ENCODE measurements around the gene STK10. TPM values are rescaled to one million over a fixed set of nuclear protein-coding genes. Genes with fewer than 3 reads are reported as not detected.
"Not testable (repeated sequence)": the region's sequence is repeated elsewhere in the genome, so short reads cannot be mapped to it uniquely, and the experiment has no call there.

STK10 gene
- total RNA-seq, 2 donors from 2014 or later = 14.3 to 17.9 TPM

- no peaks in the 10 kb centered on the region for H3K27me3 ChIP-seq (ENCODE audit: control insufficient read depth, insufficient read depth, low read length, poor library complexity, severe bottlenecking)
- Mint-ChIP-seq H3K27ac (peak overlapping the region; percentile 1), H3K9me3 (no peaks in the 10 kb centered on the region), H3K4me1 (peaks cover 1% of the 10 kb centered on the region), H3K36me3 (ENCODE audit: low read depth) (peaks cover 7% of the 10 kb centered on the region), H3K27me3 (ENCODE audit: insufficient read depth) (no peaks in the 10 kb centered on the region), H3K4me3 (no peak overlapping the region)
- H3K9ac ChIP-seq (ENCODE audit: extremely low read depth, low read length, poor library complexity, severe bottlenecking) = no peak overlapping the region
- H3K36me3 ChIP-seq (ENCODE audit: control insufficient read depth, insufficient read depth, low read length) = no peaks in the 10 kb centered on the region
- TF ChIP-seq, protein P1, sequence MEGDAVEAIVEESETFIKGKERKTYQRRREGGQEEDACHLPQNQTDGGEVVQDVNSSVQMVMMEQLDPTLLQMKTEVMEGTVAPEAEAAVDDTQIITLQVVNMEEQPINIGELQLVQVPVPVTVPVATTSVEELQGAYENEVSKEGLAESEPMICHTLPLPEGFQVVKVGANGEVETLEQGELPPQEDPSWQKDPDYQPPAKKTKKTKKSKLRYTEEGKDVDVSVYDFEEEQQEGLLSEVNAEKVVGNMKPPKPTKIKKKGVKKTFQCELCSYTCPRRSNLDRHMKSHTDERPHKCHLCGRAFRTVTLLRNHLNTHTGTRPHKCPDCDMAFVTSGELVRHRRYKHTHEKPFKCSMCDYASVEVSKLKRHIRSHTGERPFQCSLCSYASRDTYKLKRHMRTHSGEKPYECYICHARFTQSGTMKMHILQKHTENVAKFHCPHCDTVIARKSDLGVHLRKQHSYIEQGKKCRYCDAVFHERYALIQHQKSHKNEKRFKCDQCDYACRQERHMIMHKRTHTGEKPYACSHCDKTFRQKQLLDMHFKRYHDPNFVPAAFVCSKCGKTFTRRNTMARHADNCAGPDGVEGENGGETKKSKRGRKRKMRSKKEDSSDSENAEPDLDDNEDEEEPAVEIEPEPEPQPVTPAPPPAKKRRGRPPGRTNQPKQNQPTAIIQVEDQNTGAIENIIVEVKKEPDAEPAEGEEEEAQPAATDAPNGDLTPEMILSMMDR (conservative IDR thresholded peaks at IDR 0.05) = no peak
- no peak overlapping the region for H3K4me3 ChIP-seq (ENCODE audit: low read length)
- H3K4me1 ChIP-seq (ENCODE audit: control insufficient read depth, insufficient read depth, low read length) = no peaks in the 10 kb centered on the region
- 82% methylated on average over 10 of the region's 10 CpGs for WGBS, 2 experiments (ENCODE audit: insufficient coverage in 1 of 2, insufficient read length in 1 of 2)
- H3K27ac ChIP-seq (ENCODE audit: low read depth, low read length) = no peak overlapping the region
- no peaks in the 10 kb centered on the region for H3K9me3 ChIP-seq (ENCODE audit: control insufficient read depth, low read length)
- no peak for DNase-seq
Observed at GRCh38 chr5:172151661-172152210, 36.3 kb downstream of the STK10 start.

DNA sequence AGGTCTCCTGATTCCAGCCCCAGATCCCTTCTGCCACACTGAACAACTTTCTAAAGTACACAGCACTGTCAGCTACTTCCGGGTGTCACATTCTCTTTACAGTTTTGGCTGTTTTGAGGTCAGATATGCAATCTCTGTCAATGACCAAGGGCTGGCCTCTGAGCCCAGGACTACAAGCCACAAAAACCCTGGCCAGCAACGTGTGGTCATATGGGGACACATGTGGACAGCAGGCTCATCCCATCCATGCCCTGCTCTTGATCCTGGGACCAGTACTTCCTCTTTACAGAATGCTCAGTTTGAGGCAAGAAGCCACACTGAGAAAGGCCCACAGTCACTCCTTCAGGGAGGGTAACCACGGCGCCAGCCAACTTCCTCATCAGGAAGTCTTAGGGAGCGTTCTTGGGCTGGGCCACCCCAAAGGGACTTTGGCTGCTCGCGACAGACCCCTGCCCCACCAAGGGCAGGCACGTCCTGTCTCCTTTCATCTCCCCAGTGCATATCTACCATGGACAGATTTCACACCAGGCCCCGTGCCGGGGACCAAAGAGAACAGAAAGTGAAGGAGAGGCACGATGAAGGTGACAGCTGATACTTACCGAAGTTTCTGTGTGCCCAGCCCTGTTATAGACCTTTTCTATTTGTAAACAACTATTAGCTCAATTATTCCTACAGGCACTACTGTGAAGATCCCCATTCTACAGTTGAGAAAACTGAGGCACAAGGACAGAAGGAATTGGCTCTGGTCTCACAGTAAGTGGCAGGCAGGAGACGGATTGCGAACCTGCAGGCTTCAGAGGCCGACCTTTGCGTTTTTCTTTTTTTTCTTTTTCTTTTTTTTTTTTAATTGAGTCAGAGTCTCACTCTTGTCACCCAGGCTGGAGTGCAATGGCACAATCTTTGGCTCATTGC lies 37.3 kb downstream of the STK10 start:
- Histone ChIP-seq H3K4me3 (ENCODE audit: low read length) (no peak overlapping the region), H3K36me3 (ENCODE audit: control insufficient read depth, insufficient read depth, low read length) (no peaks in the 10 kb centered on the region), H3K27me3 (ENCODE audit: control insufficient read depth, insufficient read depth, low read length, poor library complexity, severe bottlenecking) (no peaks in the 10 kb centered on the region), H3K9ac (ENCODE audit: extremely low read depth, low read length, poor library complexity, severe bottlenecking) (no peak overlapping the region), H3K9me3 (ENCODE audit: control insufficient read depth, low read length) (no peaks in the 10 kb centered on the region), H3K4me1 (ENCODE audit: control insufficient read depth, insufficient read depth, low read length) (no peaks in the 10 kb centered on the region), H3K27ac (ENCODE audit: low read depth, low read length) (no peak overlapping the region)
- peak overlapping the region; percentile 42 for H3K27ac Mint-ChIP-seq
- no peaks in the 10 kb centered on the region for H3K9me3 Mint-ChIP-seq
- 91 to 93% methylated on average over 15 to 16 of the region's 16 CpGs for WGBS, 2 experiments (ENCODE audit: insufficient coverage in 1 of 2, insufficient read length in 1 of 2)
- TF ChIP-seq, protein P1 (conservative IDR thresholded peaks at IDR 0.05) = no peak
- H3K36me3 Mint-ChIP-seq (ENCODE audit: low read depth) = peaks cover 4% of the 10 kb centered on the region
- H3K4me3 Mint-ChIP-seq = no peak overlapping the region
- H3K27me3 Mint-ChIP-seq (ENCODE audit: insufficient read depth) = no peaks in the 10 kb centered on the region
- no peak for DNase-seq
- peaks cover 1% of the 10 kb centered on the region for H3K4me1 Mint-ChIP-seq

GRCh38 chr5:172149481-172149880 lies 38.5 kb downstream of the STK10 start:
- H3K9me3 Mint-ChIP-seq; H3K36me3 Mint-ChIP-seq (ENCODE audit: low read depth); H3K27me3 Mint-ChIP-seq (ENCODE audit: insufficient read depth); H3K9ac ChIP-seq (ENCODE audit: extremely low read depth, low read length, poor library complexity, severe bottlenecking); H3K27me3 ChIP-seq (ENCODE audit: control insufficient read depth, insufficient read depth, low read length, poor library complexity, severe bottlenecking); H3K27ac ChIP-seq (ENCODE audit: low read depth, low read length); H3K36me3 ChIP-seq (ENCODE audit: control insufficient read depth, insufficient read depth, low read length); H3K4me3 Mint-ChIP-seq; H3K9me3 ChIP-seq (ENCODE audit: control insufficient read depth, low read length); H3K4me1 ChIP-seq (ENCODE audit: control insufficient read depth, insufficient read depth, low read length); H3K4me1 Mint-ChIP-seq; DNase-seq; H3K4me3 ChIP-seq (ENCODE audit: low read length): not testable (repeated sequence)
- WGBS, 2 experiments (ENCODE audit: insufficient coverage in 1 of 2, insufficient read length in 1 of 2) = 0 to 81% methylated on average over 1 to 11 of the region's 11 CpGs
- H3K27ac Mint-ChIP-seq = peak overlapping the region; percentile 30
